ENCODE results near the gene CYRIA. TPM values are rescaled to one million over a fixed set of nuclear protein-coding genes. Genes with fewer than 3 reads are reported as not detected.
A peak's percentile ranks its signal among the peaks of the same experiment; 100 is the strongest.

CYRIA gene
- polyA plus RNA-seq, 4 donors, result 0.45 to 2.8 (median 2.3) TPM

DNA sequence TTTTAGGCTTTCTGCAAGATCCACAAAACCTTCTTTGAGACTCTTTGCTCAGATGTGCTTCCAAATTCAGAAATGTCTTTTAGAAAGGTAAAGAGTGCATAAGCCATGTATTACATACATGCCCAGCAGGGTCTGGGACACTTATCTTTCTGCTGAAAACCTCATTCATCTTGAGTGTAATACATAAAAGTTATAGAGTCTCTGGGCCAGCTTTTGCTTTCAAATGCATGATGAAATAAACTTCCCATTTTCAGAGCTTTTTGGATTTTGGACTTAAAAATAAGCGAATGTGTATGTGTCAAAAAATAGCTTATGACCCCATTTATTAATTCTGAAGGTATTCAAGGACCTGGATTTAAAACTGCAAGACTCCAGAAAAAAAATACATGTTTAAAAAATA, 8.0 kb downstream of the CYRIA start:
- Histone ChIP-seq H3K27me3 (ENCODE audit: control insufficient read depth in 3 of 3, insufficient read depth in 3 of 3, low read length in 3 of 3) (peaks cover 0 to 2% (median 0%) of the 10 kb centered on the region in 3 donors), H3K9me3 (ENCODE audit: control insufficient read depth in 2 of 2, insufficient read depth in 1 of 2, low read depth in 1 of 2, low read length in 1 of 2) (no peaks in the 10 kb centered on the region), H3K36me3 (ENCODE audit: control insufficient read depth in 3 of 3, insufficient read depth in 2 of 3, low read depth in 1 of 3, low read length in 3 of 3) (no peaks in the 10 kb centered on the region), H3K4me1 (ENCODE audit: control insufficient read depth in 3 of 3, insufficient read depth in 2 of 3, low read depth in 1 of 3, low read length in 2 of 3) (peaks cover 0 to 13% (median 4%) of the 10 kb centered on the region in 3 donors), H3K4me3 (ENCODE audit: low read depth in 1 of 3, low read length in 3 of 3) (no peak overlapping the region), H3K27ac (ENCODE audit: low read depth in 1 of 3, low read length in 2 of 3) (peak overlapping the region in 1 of 3 donors; percentile 62)
- DNase-seq (no peak), FAIRE-seq (no peak)
- 55 to 78% (median 71%) methylated on average over 1 of the region's 1 CpG for WGBS, 3 donors

DNA sequence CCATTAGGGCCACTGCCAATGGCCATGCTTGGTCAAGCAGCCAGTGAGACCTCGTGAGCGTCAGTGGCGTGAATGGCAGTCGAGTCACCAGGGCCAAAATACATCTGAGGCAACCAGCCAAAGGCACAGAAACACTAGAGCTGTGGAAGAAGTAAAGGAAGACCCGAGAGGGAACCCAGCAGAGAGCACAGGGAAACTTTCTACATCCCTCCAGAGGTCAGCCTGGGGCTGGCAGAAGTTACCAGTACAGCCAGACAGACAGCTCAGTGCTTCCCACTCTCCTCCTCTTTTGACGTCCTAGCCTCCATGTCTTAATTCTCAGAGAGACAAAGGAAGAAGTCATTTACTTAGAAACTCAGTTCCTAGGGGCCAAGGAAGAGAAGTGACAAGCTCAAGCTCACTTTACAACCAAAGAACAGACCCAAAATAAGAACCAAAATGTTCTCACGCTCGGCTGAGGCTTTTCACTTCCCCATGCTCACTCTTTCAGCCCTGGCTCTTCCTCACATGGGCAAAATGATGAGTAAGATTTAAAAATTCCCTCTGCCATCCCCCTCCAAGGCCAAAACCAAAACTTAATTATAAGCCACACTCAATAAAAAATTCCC, 8.7 kb downstream of the CYRIA start:
- no peak for FAIRE-seq
- Histone ChIP-seq H3K27ac (ENCODE audit: low read depth in 1 of 3, low read length in 2 of 3) (peak overlapping the region in 1 of 3 donors; percentile 93), H3K9me3 (ENCODE audit: control insufficient read depth in 2 of 2, insufficient read depth in 1 of 2, low read depth in 1 of 2, low read length in 1 of 2) (no peaks in the 10 kb centered on the region), H3K36me3 (ENCODE audit: control insufficient read depth in 3 of 3, insufficient read depth in 2 of 3, low read depth in 1 of 3, low read length in 3 of 3) (no peaks in the 10 kb centered on the region), H3K4me3 (ENCODE audit: low read depth in 1 of 3, low read length in 3 of 3) (no peak overlapping the region), H3K27me3 (ENCODE audit: control insufficient read depth in 3 of 3, insufficient read depth in 3 of 3, low read length in 3 of 3) (no peaks in the 10 kb centered on the region), H3K4me1 (ENCODE audit: control insufficient read depth in 3 of 3, insufficient read depth in 2 of 3, low read depth in 1 of 3, low read length in 2 of 3) (peaks cover 0 to 13% (median 4%) of the 10 kb centered on the region in 3 donors)
- DNase-seq, result no peak
- 57 to 71% (median 69%) methylated on average over 8 of the region's 8 CpGs for WGBS, 3 donors

DNA sequence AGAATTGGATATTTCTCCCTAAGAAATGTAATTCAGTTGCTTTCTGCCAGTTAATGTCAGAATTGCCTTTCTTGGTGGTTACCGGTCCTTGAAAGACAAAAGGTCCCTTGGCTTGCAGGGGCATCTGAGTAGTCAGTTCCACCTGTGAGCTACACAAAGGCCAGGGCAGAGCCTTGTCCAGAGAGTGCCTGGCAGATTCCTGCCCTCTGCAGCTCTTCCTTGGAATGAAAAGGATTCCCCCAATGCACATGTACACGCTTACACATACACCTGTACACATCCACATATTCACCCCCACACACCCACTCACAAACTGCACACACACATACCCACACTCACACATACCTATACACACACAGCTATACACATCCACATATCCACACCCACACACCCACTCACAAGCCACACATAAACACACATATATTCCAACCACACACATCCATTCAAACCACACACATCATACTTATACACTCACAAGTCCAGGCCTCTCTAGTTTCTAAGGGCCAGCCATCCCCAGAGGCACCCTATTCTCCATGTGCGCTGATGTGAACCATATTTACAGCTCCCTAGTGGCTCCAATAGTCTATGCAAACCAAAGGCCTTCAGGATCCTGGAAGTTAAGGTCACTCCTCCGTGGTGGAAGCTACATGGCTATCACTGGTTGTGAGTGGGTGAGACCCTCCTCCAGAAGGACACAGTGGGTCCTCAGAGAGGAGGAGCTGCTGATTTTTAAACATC, 9.6 kb downstream of the CYRIA start:
- FAIRE-seq (no peak), DNase-seq (no peak)
- peak overlapping the region in 2 of 3 donors; percentile 21 to 93 for H3K27ac ChIP-seq (ENCODE audit: low read depth in 1 of 3, low read length in 2 of 3)
- H3K27me3 ChIP-seq (ENCODE audit: control insufficient read depth in 3 of 3, insufficient read depth in 3 of 3, low read length in 3 of 3), result no peaks in the 10 kb centered on the region
- H3K4me3 ChIP-seq (ENCODE audit: low read depth in 1 of 3, low read length in 3 of 3), result no peak overlapping the region
- no peaks in the 10 kb centered on the region for H3K36me3 ChIP-seq (ENCODE audit: control insufficient read depth in 3 of 3, insufficient read depth in 2 of 3, low read depth in 1 of 3, low read length in 3 of 3)
- WGBS, 3 donors, result 77 to 88% (median 83%) methylated on average over 4 of the region's 4 CpGs
- H3K9me3 ChIP-seq (ENCODE audit: control insufficient read depth in 2 of 2, insufficient read depth in 1 of 2, low read depth in 1 of 2, low read length in 1 of 2), result no peaks in the 10 kb centered on the region
- H3K4me1 ChIP-seq (ENCODE audit: control insufficient read depth in 3 of 3, insufficient read depth in 2 of 3, low read depth in 1 of 3, low read length in 2 of 3), result peaks cover 0 to 16% (median 4%) of the 10 kb centered on the region in 3 donors

DNA sequence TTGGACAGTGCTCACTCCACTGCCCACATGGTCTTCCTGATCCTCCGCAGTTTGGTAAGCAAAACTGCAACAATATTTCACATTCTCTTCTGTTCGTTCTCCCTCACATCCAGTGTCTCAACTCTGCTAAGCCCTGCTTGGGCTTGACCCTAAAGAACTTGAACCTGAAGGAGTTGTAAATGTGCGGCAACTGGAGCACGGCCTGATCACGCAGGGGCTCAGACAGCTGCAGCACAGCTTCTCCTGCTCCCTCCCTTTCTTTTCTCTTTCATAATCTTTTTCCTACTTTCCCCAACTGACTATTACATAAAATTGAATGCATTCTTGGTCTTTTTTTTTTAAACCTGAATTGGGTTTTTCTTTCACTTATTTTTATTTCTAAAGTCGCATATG, 10.2 kb downstream of the CYRIA start:
- FAIRE-seq, result no peak
- Histone ChIP-seq H3K36me3 (ENCODE audit: control insufficient read depth in 3 of 3, insufficient read depth in 2 of 3, low read depth in 1 of 3, low read length in 3 of 3) (no peaks in the 10 kb centered on the region), H3K4me3 (ENCODE audit: low read depth in 1 of 3, low read length in 3 of 3) (no peak overlapping the region), H3K27me3 (ENCODE audit: control insufficient read depth in 3 of 3, insufficient read depth in 3 of 3, low read length in 3 of 3) (no peaks in the 10 kb centered on the region), H3K4me1 (ENCODE audit: control insufficient read depth in 3 of 3, insufficient read depth in 2 of 3, low read depth in 1 of 3, low read length in 2 of 3) (peaks cover 0 to 18% (median 5%) of the 10 kb centered on the region in 3 donors), H3K9me3 (ENCODE audit: control insufficient read depth in 2 of 2, insufficient read depth in 1 of 2, low read depth in 1 of 2, low read length in 1 of 2) (no peaks in the 10 kb centered on the region), H3K27ac (ENCODE audit: low read depth in 1 of 3, low read length in 2 of 3) (peak overlapping the region in 1 of 3 donors; percentile 81)
- 81 to 90% (median 84%) methylated on average over 6 of the region's 6 CpGs for WGBS, 3 donors
- DNase-seq, result no peak

DNA sequence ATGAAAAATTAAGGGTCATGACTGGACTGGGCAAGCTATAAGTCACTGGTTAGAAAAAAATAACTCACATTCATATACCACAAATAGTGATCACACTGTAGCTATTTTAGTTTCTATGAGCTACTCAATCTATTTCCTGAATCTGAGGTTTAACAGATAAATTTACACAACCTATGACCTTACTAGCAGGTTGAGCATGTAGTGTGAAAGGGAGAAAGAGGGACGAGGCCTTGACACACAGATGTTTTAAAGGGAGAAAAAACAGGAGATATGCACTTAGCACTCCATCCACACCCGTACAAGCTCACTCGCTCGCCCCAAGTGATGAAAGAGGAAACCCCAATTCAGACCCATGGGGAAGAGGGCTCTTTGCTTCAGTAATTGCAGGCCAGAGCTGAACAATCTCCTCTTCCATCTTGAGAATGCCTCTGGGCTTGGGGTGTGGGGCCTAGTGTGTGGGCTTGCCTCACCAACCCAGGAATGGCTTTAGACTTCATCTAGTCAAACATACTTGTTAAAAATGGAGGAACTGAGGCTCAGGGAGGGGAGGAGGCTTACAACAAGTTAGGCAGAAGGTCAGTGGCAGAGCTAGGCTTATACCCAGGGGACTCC, 10.7 kb downstream of the CYRIA start:
- peaks cover 0 to 18% (median 8%) of the 10 kb centered on the region in 3 donors for H3K4me1 ChIP-seq (ENCODE audit: control insufficient read depth in 3 of 3, insufficient read depth in 2 of 3, low read depth in 1 of 3, low read length in 2 of 3)
- peak overlapping the region in 1 of 3 donors; percentile 81 for H3K27ac ChIP-seq (ENCODE audit: low read depth in 1 of 3, low read length in 2 of 3)
- no peaks in the 10 kb centered on the region for H3K27me3 ChIP-seq (ENCODE audit: control insufficient read depth in 3 of 3, insufficient read depth in 3 of 3, low read length in 3 of 3)
- DNase-seq (no peak), FAIRE-seq (no peak)
- no peak overlapping the region for H3K4me3 ChIP-seq (ENCODE audit: low read depth in 1 of 3, low read length in 3 of 3)
- no peaks in the 10 kb centered on the region for H3K36me3 ChIP-seq (ENCODE audit: control insufficient read depth in 3 of 3, insufficient read depth in 2 of 3, low read depth in 1 of 3, low read length in 3 of 3)
- H3K9me3 ChIP-seq (ENCODE audit: control insufficient read depth in 2 of 2, insufficient read depth in 1 of 2, low read depth in 1 of 2, low read length in 1 of 2), result no peaks in the 10 kb centered on the region
- 74 to 87% (median 83%) methylated on average over 4 of the region's 4 CpGs for whole genome bisulfite sequencing, 3 donors

DNA sequence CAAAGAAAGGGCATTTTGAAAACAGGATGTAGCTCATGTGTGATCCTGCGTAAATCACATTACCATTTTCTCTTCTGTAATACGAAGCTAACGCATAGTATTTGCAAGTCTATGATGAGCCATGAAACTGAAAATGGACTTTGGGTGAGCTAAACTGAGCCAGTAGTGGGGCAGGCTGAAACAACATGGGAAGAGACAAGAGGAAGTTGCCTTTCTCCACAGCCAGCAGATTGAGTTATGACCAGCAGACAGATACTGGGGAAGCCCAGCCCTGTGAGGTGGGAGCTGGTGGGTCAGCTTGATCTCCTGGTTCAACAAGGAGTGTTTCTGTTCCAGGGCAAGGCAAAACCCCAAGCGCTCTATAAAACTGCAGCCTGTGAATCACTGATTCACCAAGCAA, 11.8 kb downstream of the CYRIA start:
- Histone ChIP-seq H3K4me1 (ENCODE audit: control insufficient read depth in 3 of 3, insufficient read depth in 2 of 3, low read depth in 1 of 3, low read length in 2 of 3) (peaks cover 0 to 18% (median 8%) of the 10 kb centered on the region in 3 donors), H3K27me3 (ENCODE audit: control insufficient read depth in 3 of 3, insufficient read depth in 3 of 3, low read length in 3 of 3) (no peaks in the 10 kb centered on the region), H3K4me3 (ENCODE audit: low read depth in 1 of 3, low read length in 3 of 3) (no peak overlapping the region), H3K36me3 (ENCODE audit: control insufficient read depth in 3 of 3, insufficient read depth in 2 of 3, low read depth in 1 of 3, low read length in 3 of 3) (no peaks in the 10 kb centered on the region), H3K9me3 (ENCODE audit: control insufficient read depth in 2 of 2, insufficient read depth in 1 of 2, low read depth in 1 of 2, low read length in 1 of 2) (no peaks in the 10 kb centered on the region), H3K27ac (ENCODE audit: low read depth in 1 of 3, low read length in 2 of 3) (peak overlapping the region in 1 of 3 donors; percentile 90)
- 77 to 90% (median 82%) methylated on average over 4 of the region's 4 CpGs for WGBS, 3 donors
- DNase-seq (no peak), FAIRE-seq (no peak)

DNA sequence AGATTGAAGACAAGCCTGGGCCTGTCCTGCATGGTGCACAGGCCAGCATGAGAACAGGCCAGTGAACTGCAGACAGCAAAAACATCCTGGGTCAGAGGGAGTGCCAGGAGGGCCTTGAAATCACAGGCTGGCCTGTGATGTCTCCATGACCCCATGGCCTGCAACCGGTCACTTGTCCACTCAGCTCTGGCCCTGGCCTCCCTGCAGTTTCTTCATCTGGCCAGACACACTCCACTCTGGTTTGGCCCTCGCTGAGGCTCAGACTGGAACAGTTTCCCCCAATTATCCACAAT, 12.6 kb downstream of the CYRIA start:
- H3K4me1 ChIP-seq (ENCODE audit: control insufficient read depth in 3 of 3, insufficient read depth in 2 of 3, low read depth in 1 of 3, low read length in 2 of 3), result peaks cover 0 to 18% (median 8%) of the 10 kb centered on the region in 3 donors
- no peaks in the 10 kb centered on the region for H3K9me3 ChIP-seq (ENCODE audit: control insufficient read depth in 2 of 2, insufficient read depth in 1 of 2, low read depth in 1 of 2, low read length in 1 of 2)
- FAIRE-seq (no peak), DNase-seq (no peak)
- no peaks in the 10 kb centered on the region for H3K36me3 ChIP-seq (ENCODE audit: control insufficient read depth in 3 of 3, insufficient read depth in 2 of 3, low read depth in 1 of 3, low read length in 3 of 3)
- H3K27ac ChIP-seq (ENCODE audit: low read depth in 1 of 3, low read length in 2 of 3), result peak overlapping the region in 2 of 3 donors; percentile 15 to 90
- H3K4me3 ChIP-seq (ENCODE audit: low read depth in 1 of 3, low read length in 3 of 3), result no peak overlapping the region
- 67 to 96% (median 85%) methylated on average over 2 of the region's 2 CpGs for WGBS, 3 donors
- no peaks in the 10 kb centered on the region for H3K27me3 ChIP-seq (ENCODE audit: control insufficient read depth in 3 of 3, insufficient read depth in 3 of 3, low read length in 3 of 3)

DNA sequence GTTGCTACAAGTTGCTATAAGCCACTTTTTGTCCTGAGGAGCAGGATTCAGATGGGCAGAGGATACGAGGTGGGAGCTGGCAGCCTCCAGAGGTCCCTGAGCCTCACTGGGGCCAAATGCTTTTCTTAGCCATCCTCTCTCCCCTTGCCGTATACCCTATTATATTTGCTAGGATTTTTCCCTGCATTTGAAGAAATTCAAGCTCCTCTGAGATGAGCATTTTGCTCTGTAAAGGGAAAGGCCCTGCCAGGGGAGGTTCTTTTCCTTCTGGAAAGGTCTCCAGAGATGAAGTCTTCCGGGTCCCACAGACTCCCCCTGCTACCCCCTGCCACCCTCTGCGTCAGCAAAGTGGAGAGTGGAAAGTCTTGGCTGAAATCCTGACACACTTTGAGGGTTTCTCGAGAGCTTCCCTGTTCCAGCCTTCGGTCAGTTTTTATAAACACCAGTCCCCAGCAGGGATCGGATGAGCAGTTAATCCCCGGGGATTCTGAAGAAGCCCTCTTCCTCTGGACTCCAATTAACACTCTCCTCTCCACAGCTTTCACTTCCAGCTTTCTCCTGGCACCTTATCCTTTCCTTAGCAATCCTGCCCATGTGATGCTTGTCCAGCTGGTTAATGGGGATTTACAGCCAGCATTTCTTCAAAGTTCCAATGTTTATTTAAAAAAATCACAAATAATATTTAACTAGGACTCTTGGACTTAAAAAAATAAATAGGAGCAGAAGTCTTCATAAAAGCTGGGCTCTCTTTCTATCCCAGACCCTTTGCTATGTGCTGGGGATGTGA, 13.1 kb downstream of the CYRIA start:
- FAIRE-seq (no peak), DNase-seq (peak in 1 of 2 donors; percentile 32)
- no peaks in the 10 kb centered on the region for H3K9me3 ChIP-seq (ENCODE audit: control insufficient read depth in 2 of 2, insufficient read depth in 1 of 2, low read depth in 1 of 2, low read length in 1 of 2)
- H3K4me1 ChIP-seq (ENCODE audit: control insufficient read depth in 3 of 3, insufficient read depth in 2 of 3, low read depth in 1 of 3, low read length in 2 of 3), result peaks cover 0 to 16% (median 8%) of the 10 kb centered on the region in 3 donors
- no peak overlapping the region for H3K4me3 ChIP-seq (ENCODE audit: low read depth in 1 of 3, low read length in 3 of 3)
- H3K27ac ChIP-seq (ENCODE audit: low read depth in 1 of 3, low read length in 2 of 3), result peak overlapping the region in 2 of 3 donors; percentile 15 to 90
- no peaks in the 10 kb centered on the region for H3K27me3 ChIP-seq (ENCODE audit: control insufficient read depth in 3 of 3, insufficient read depth in 3 of 3, low read length in 3 of 3)
- WGBS, 3 donors, result 45 to 69% (median 68%) methylated on average over 8 of the region's 8 CpGs
- no peaks in the 10 kb centered on the region for H3K36me3 ChIP-seq (ENCODE audit: control insufficient read depth in 3 of 3, insufficient read depth in 2 of 3, low read depth in 1 of 3, low read length in 3 of 3)

Data from small intestine (tissue), 7 donors.